Thyroid gland (tissue), 4 donors: ENCODE measurements around the gene AVPR1B. TPM values are rescaled to one million over a fixed set of nuclear protein-coding genes. Genes with fewer than 3 reads are reported as not detected.

ENCODE experiments used
- DNase-seq, 2 donors: peaks; one replicate each; pipeline ENCODE4 v3.0.0-alpha.2; 2019
- H3K27ac ChIP-seq, 3 donors: fragments of 200-600 bp; sonication (generic); 1 replicate in 2 of 3; 2 replicates in 1 of 3; pipeline ENCODE4 v1.5.1; 2016 to 2019; ENCODE audit warnings: mild to moderate bottlenecking in 1 of 3, moderate library complexity in 1 of 3
- H3K27me3 ChIP-seq: fragments of 200-600 bp; sonication (generic); one replicate; pipeline ENCODE4 v1.5.1; 2019
- H3K36me3 ChIP-seq, 2 donors: fragments of 200-600 bp; sonication (generic); one replicate each; pipeline ENCODE4 v1.5.1; 2016 to 2019
- H3K4me1 ChIP-seq, 2 donors: fragments of 200-600 bp; sonication (generic); one replicate each; pipeline ENCODE4 v1.5.1; 2017 to 2019
- H3K4me3 ChIP-seq, 3 donors: fragments of 200-600 bp; sonication (generic); replicated peaks in 1 of 3; 1 replicate in 2 of 3; 2 replicates in 1 of 3; pipeline ENCODE4 v1.5.1; 2016; ENCODE audit warnings: mild to moderate bottlenecking in 1 of 3
- H3K9me3 ChIP-seq: fragments of 200-600 bp; sonication (generic); one replicate; pipeline ENCODE4 v1.5.1; 2017
- POLR2A ChIP-seq, 2 donors: fragments of 450-650 bp; IDR thresholded peaks; one replicate each; pipeline ENCODE4 v1.6.1; 2017; ENCODE audit warnings: antibody characterized with exemption in 2 of 2, mild to moderate bottlenecking in 2 of 2, moderate library complexity in 1 of 2
- WGBS, 2 donors: methylation state at CpG; one replicate each; pipeline ENCODE4 v1.1.5; 2017; 5-methylcytosine and 5-hydroxymethylcytosine counted together
- intact Hi-C: fragments of 100-400 bp; cut with DNase I; formaldehyde crosslinking; loops from one replicate; pipeline ENCODE4 v1.15.1; 2023
- small RNA-seq: library from RNA; depleted of rRNA; stranded (forward); fragments of <200 nt; gene quantifications from one replicate; pipeline ENCODE3, GENCODE V24; 2016
- total RNA-seq, 4 donors: library from RNA; depleted of rRNA; stranded (reverse); fragments of >200 nt; gene quantifications; one replicate each; pipeline ENCODE4 v1.2.3, GENCODE V29; 2016
- TF ChIP-seq, protein P1 (sequence below), 6 experiments: fragments of 200-600 bp in 3 of 6; fragments of 450-650 bp in 3 of 6; sonication (generic) in 3 of 6; IDR thresholded peaks; one replicate each; pipeline ENCODE4 v1.5.1; 2016 to 2019; ENCODE audit warnings: antibody characterized with exemption in 6 of 6, mild to moderate bottlenecking in 2 of 6, inconsistent platforms in 1 of 6, moderate library complexity in 1 of 6

Gene AVPR1B
- total RNA-seq, 4 donors from 2014 or later = 0.11 to 0.68 (median 0.38) TPM; not detected in 1

DNA sequence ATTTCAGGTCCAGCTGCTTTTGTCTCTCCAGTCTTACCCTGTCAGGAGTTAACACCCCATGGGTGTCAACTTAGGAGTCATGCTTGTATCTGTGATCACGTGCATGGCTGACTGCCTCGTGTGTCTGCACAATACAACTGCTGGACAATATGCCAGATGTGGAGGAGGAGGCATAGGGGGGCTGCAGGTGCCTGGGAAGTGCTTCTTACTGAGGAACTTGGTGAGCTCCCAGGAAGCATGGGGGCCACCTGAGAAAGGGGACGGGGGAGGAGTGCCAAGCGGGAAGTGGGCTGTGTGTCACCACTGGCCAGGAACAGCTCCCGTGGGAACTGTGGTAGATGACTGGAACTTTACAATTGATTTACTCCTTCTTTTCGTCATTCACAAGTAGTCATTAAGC is 54.7 kb downstream of the AVPR1B start:
- WGBS, 2 donors = 64 to 82% methylated on average over 5 to 6 of the region's 6 CpGs
- DNase-seq = no peak
- Histone ChIP-seq H3K4me1 (peaks cover 0 to 3% of the 10 kb centered on the region in 2 donors), H3K27me3 (no peaks in the 10 kb centered on the region), H3K36me3 (no peaks in the 10 kb centered on the region), H3K9me3 (no peaks in the 10 kb centered on the region), H3K4me3 (no peak overlapping the region), H3K27ac (no peak overlapping the region)
- intact Hi-C loops = no loop called here
- no peak for TF ChIP-seq POLR2A (IDR thresholded peaks at IDR 0.05)
- TF ChIP-seq, protein P1, sequence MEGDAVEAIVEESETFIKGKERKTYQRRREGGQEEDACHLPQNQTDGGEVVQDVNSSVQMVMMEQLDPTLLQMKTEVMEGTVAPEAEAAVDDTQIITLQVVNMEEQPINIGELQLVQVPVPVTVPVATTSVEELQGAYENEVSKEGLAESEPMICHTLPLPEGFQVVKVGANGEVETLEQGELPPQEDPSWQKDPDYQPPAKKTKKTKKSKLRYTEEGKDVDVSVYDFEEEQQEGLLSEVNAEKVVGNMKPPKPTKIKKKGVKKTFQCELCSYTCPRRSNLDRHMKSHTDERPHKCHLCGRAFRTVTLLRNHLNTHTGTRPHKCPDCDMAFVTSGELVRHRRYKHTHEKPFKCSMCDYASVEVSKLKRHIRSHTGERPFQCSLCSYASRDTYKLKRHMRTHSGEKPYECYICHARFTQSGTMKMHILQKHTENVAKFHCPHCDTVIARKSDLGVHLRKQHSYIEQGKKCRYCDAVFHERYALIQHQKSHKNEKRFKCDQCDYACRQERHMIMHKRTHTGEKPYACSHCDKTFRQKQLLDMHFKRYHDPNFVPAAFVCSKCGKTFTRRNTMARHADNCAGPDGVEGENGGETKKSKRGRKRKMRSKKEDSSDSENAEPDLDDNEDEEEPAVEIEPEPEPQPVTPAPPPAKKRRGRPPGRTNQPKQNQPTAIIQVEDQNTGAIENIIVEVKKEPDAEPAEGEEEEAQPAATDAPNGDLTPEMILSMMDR (IDR thresholded peaks at IDR 0.05) = no peak

GRCh38 chr1:206060844-206061243 is 56.3 kb downstream of the AVPR1B start:
- intact Hi-C loops = no loop called here
- no peak for DNase-seq
- no peak for TF ChIP-seq POLR2A (IDR thresholded peaks at IDR 0.05)
- TF ChIP-seq, protein P1 (IDR thresholded peaks at IDR 0.05) = no peak
- Histone ChIP-seq H3K4me3 (no peak overlapping the region), H3K36me3 (no peaks in the 10 kb centered on the region), H3K9me3 (no peaks in the 10 kb centered on the region), H3K4me1 (no peaks in the 10 kb centered on the region), H3K27ac (no peak overlapping the region), H3K27me3 (no peaks in the 10 kb centered on the region)
- WGBS, 2 donors = 93 to 97% methylated on average over 3 of the region's 3 CpGs

Small RNA genes lying within 50 kb of the gene (small RNA-seq; reads per million reads assigned to genes)
- not detected for gene RF00271

Other genes with a start within 250 kb of the AVPR1B start
- 1 to 10 TPM; 1.6 to 4.8 (median 3.3) TPM for gene SLC26A9, start 173.9 kb downstream of the AVPR1B start, total RNA-seq
- 10 to 100 TPM in 2 of 4 donors, 1 to 10 TPM in 2; 4.8 to 12.6 (median 8.7) TPM for gene RAB7B, start 114.0 kb downstream of the AVPR1B start, total RNA-seq
- 10 to 100 TPM in 3 of 4 donors, 1 to 10 TPM in 1; 3.6 to 38.2 (median 19.0) TPM for gene CTSE, start 93.5 kb downstream of the AVPR1B start, total RNA-seq
- gene RHEX, start 64.2 kb downstream of the AVPR1B start, total RNA-seq = 1 to 10 TPM; 1.2 to 1.7 (median 1.6) TPM
- not detected for gene FAM72A, start 85.5 kb upstream of the AVPR1B start, total RNA-seq
- 10 to 100 TPM; 16.8 to 31.7 (median 24.6) TPM for gene SRGAP2, start 86.2 kb upstream of the AVPR1B start, total RNA-seq